HUES48 (cell line): Measurements from ENCODE around the gene HOGA1.
"Not testable (repeated sequence)": the region's sequence is repeated elsewhere in the genome, so short reads cannot be mapped to it uniquely, and the experiment has no call there.

Source experiments
- H3K27ac ChIP-seq: one replicate; pipeline ENCODE4 v1.7.0; 2013; ENCODE audit warnings: low read depth, low read length, inconsistent platforms
- H3K27me3 ChIP-seq: 2 replicates; pipeline ENCODE4 v1.6.1; 2013; ENCODE audit warnings: mild to moderate bottlenecking, low read length; ENCODE audit not compliant: control insufficient read depth, insufficient read depth
- H3K36me3 ChIP-seq: 2 replicates; pipeline ENCODE4 v1.6.1; 2013; ENCODE audit warnings: low read length; ENCODE audit not compliant: control insufficient read depth, insufficient read depth
- H3K4me1 ChIP-seq: 2 replicates; pipeline ENCODE4 v1.6.1; 2013; ENCODE audit warnings: mild to moderate bottlenecking, low read length; ENCODE audit not compliant: control insufficient read depth, insufficient read depth
- H3K4me3 ChIP-seq: 2 replicates; pipeline ENCODE4 v1.5.1; 2013; ENCODE audit warnings: mild to moderate bottlenecking, low read depth, low read length
- H3K9ac ChIP-seq: 2 replicates; pipeline ENCODE4 v1.6.1; 2013; ENCODE audit warnings: mild to moderate bottlenecking, low read depth, low read length, moderate library complexity
- H3K9me3 ChIP-seq: 2 replicates; pipeline ENCODE4 v1.6.1; 2013; ENCODE audit warnings: low read length; ENCODE audit not compliant: control insufficient read depth, insufficient read depth

HOGA1 gene

DNA sequence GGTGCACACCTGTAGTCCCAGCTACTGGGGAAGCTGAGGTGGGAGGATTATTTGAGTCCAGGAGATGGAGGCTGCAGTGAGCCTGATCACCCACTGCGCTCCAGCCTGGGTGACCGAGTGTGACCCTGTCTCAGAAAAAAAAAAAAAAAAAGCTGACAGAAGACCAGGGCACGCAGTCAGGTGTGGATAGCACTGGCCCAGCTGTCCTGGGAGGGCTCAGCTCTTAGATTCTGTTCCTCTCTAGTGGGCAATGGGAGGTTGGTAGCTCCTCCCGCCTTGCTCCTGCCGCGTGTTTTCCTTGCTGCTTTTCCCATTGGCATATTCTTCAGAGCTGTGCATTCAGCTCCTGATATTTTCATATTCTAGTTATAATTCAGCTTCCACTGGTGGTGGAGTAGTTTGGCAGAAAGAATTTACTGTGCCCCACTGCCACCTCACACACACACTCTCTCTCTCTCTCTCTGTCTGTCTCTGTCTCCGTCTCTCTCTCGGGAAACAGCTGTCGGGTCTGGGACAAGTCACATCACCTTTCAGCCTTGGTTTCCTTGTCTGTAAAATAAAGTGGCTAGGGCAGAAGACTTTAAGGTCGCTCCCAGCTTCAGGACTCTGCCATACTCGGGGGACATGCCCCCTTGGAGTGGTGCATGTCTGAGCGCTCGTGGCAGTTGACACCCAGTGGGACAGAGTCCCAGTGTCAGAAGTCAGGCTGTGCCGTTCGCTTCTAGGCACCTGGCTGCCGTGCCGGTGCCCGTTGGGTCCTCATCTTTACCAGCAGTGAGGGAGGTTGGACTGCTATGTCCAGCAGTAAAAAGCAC, 37.5 kb upstream of the HOGA1 start:
- no peaks in the 10 kb centered on the region for H3K36me3 ChIP-seq
- peaks cover 29% of the 10 kb centered on the region for H3K4me1 ChIP-seq
- H3K27ac ChIP-seq, result no peak overlapping the region
- H3K4me3 ChIP-seq, result no peak overlapping the region
- no peaks in the 10 kb centered on the region for H3K9me3 ChIP-seq
- H3K9ac ChIP-seq, result no peak overlapping the region
- H3K27me3 ChIP-seq, result no peaks in the 10 kb centered on the region

DNA sequence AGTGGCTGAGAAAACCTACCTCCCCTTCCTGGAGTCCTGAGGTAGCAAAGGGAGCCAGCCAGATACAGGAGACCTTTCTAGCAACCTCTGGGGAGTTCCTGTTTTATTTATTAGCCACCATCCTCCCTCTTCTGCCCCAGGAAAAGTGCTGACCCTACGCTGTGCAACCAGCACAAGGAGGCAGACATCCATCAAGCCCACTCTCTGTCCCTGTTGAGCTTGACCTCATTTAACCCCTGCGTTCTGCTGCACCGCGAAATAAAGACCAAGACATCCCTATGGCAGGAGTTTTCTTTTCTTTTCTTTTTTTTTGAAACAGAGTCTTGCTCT, 37.0 kb upstream of the HOGA1 start:
- H3K36me3 ChIP-seq, result no peaks in the 10 kb centered on the region
- no peaks in the 10 kb centered on the region for H3K9me3 ChIP-seq
- H3K27me3 ChIP-seq, result no peaks in the 10 kb centered on the region
- no peak overlapping the region for H3K4me3 ChIP-seq
- H3K27ac ChIP-seq, result no peak overlapping the region
- H3K9ac ChIP-seq, result no peak overlapping the region
- H3K4me1 ChIP-seq, result peaks cover 24% of the 10 kb centered on the region

DNA sequence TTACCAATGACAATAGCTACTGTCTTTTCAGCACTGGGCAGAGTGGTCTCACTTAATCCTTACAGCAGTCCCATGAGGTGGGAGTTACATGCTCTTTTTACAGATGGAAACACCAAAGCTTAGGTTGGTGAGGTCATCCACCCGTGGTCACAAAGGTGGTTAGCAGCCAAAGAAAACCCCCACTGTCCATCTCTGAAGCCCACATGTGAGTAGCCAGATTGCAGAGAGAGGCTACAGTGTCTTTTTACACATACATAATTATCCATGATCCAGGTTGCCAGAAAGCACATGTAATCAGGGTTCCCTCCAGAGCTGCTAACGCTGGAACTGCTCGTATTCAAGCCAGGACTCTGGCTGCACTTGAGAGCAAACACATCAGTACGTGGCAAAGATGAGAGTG, 36.2 kb upstream of the HOGA1 start:
- Histone ChIP-seq H3K27me3 (no peaks in the 10 kb centered on the region), H3K27ac (no peak overlapping the region), H3K9me3 (no peaks in the 10 kb centered on the region), H3K4me3 (no peak overlapping the region), H3K4me1 (peaks cover 21% of the 10 kb centered on the region), H3K9ac (no peak overlapping the region), H3K36me3 (no peaks in the 10 kb centered on the region)

DNA sequence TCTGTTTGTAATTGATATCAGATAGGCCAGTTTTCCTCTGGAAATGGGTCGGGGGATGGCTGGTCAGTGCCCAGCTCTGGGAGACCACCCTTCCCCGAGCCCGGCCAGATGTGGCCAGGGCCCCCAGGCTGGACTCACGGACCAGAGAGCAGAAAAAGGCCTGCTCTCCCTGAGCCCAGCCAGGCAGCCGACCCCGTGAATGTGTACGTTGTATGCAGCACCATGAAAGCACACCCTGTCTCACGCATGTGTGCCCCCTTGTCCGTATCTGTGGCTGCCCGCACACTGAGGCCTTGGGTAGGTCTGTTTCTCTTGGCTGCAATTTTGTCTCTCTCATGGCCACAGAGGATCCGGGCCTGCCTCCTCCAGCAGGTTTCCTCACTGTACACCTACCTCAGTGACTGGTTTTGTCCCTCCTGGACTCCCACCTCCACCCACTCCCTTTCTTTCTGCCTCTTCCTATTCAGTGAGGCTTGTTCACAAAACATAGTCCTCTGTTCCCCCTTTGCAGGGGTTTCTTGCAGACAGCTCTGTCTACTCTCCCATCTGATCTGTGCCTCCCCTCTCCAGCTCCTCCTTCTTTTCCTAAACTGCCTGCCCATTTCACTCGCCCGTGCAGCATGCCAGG, 35.2 kb upstream of the HOGA1 start:
- Histone ChIP-seq H3K4me1 (peaks cover 23% of the 10 kb centered on the region), H3K36me3 (no peaks in the 10 kb centered on the region), H3K27me3 (no peaks in the 10 kb centered on the region), H3K9me3 (no peaks in the 10 kb centered on the region), H3K9ac (no peak overlapping the region), H3K27ac (no peak overlapping the region), H3K4me3 (no peak overlapping the region)

DNA sequence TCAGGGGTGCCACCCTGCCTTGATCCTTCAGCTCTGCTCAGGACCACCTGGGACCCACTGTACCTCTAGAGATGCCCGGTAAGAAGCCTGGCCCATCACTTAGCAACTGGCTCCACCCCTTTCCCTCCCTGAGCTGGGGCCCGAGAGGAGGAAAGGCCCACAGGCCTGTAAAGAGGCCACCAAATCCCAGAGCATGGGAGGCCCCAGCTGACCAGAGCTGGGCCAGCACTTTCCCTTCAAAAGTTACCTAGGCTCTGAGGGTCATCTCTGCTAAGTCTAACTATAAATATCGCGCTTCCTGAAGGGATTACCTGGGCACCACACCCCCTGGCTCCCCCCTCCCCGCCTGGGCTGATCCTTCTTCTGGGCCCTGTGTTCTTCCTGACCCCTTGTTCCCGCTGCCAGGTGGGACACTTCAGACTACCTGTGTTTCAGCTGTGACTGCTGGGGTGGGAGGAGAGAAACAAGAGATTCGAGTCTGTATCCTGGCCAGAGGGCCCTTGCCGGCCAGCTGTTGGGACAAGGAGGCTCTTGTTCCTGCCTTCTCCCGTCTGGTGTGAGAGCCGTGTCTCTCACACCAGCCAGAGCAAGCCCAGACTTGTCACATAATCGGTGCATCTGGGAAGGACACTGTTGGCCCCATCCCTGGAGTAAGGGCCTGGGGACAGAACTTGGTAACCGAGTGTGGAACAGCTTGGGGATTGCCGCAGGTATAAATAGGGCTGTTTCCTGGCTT, 34.4 kb upstream of the HOGA1 start:
- Histone ChIP-seq H3K9ac (no peak overlapping the region), H3K27ac (peak overlapping the region; percentile 71), H3K4me1 (peaks cover 27% of the 10 kb centered on the region), H3K27me3 (no peaks in the 10 kb centered on the region), H3K36me3 (no peaks in the 10 kb centered on the region), H3K9me3 (no peaks in the 10 kb centered on the region), H3K4me3 (no peak overlapping the region)

DNA sequence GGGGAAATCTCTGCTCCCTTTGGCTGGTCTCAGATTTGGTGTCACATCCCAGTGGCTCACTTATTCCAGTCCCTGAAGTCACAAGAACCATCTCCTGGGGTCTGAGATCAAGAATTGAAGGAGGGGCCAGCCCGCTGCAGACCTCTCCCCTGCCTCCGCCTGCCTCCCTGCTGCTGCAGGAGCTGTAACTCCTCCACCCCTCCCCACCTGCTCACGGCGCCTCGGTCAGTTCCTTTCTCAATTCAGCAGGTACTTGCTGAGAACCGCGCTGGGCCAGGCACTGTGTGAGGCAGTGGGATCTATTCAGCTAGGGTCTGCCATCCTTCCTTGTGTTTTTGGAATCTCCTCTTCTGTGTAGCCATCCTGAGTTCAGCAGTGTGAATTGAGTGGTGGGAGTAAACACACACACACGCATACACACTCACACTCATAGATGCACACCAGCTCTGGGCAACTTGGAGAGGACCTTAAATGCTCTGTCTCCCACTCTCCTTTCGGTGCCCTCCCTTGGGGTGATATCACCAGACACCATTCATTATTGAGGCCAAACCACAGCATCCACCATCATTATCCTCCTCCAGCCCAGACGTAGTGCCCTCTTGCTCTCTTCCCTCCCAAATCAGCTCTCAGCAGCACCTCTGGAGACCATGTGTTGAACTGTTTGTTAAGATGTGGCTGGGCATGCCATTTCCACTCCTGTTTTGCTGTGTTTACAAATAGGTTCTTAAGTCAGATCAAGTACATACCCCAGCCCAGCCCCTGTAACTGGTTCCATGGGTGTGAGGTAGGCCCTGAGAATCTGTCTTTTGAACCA, 33.6 kb upstream of the HOGA1 start:
- Histone ChIP-seq H3K4me1 (peaks cover 27% of the 10 kb centered on the region), H3K36me3 (no peaks in the 10 kb centered on the region), H3K9ac (no peak overlapping the region), H3K27ac (peak overlapping the region; percentile 71), H3K27me3 (no peaks in the 10 kb centered on the region), H3K4me3 (no peak overlapping the region), H3K9me3 (no peaks in the 10 kb centered on the region)

DNA sequence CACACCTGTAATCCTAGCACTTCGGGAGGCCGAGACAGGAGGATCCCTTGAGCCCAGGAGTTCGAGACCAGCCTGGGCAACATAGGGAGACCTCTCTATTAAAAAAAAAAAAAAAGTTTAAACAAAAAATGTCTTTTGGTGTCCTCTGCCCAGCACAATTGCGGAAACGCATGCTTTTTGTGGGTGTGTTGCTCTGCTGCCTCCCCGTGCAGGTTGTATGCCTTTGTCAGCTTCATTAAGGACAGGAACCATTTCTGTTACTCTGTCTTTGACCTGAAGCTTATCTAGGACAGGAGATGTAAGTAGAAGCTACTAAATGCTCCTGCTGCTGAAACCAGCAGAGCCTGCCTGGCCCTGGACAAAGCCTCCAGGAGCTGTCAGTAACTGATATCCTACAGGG, 32.9 kb upstream of the HOGA1 start:
- Histone ChIP-seq H3K4me1 (peaks cover 27% of the 10 kb centered on the region), H3K9ac (no peak overlapping the region), H3K27me3 (no peaks in the 10 kb centered on the region), H3K9me3 (no peaks in the 10 kb centered on the region), H3K36me3 (no peaks in the 10 kb centered on the region), H3K27ac (no peak overlapping the region), H3K4me3 (no peak overlapping the region)

DNA sequence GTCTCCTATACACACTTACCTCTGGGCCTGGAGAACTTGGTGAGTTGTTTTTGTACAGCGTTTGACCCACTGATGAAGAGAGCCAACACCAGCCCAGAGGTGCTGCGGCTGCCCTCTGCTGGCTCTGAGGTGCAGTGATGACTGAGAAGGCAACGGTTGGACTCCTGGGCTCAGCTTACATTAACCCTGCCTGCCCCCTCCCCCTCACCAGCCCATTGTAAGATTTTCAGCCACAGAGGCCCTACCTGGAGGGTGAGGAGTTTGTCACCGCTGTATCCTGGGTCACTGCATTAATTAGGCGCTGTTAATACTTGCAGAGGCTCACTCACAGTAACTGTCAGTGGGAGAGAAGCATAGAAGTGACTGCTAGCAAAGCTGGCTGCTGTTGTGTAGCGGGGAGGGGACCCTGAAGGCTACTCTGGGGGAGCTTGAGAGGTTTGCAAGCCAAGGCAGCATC, 30.6 kb upstream of the HOGA1 start:
- no peak overlapping the region for H3K9ac ChIP-seq

DNA sequence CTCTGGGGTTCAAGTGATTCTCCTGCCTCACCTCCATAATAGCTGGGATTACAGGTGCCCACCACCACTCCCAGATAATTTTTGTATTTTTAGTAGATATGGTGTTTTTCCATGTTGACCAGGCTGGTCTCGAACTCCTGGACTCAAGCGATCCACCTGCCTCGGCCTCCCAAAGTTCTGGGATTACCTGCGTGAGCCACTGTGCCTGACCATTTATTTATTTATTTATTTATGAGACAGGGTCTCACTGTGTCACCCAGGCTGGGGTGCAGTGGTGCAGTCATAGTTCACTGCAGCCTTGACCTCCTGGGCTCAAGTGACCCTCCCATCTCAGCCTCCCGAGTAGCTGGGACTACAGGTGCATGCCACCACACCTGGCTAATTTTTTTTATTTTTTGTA, 29.9 kb upstream of the HOGA1 start:
- H3K9me3 ChIP-seq, H3K36me3 ChIP-seq, H3K4me3 ChIP-seq, H3K9ac ChIP-seq, H3K27ac ChIP-seq, H3K27me3 ChIP-seq: not testable (repeated sequence)
- peaks cover 24% of the 10 kb centered on the region for H3K4me1 ChIP-seq

More for the DNA sequence above, 30.6 kb upstream of the HOGA1 start:
- H3K9me3 ChIP-seq, result no peaks in the 10 kb centered on the region
- H3K27me3 ChIP-seq, result no peaks in the 10 kb centered on the region
- peaks cover 24% of the 10 kb centered on the region for H3K4me1 ChIP-seq
- peak overlapping the region; percentile 60 for H3K27ac ChIP-seq
- H3K4me3 ChIP-seq, result peak overlapping the region; percentile 37
- no peaks in the 10 kb centered on the region for H3K36me3 ChIP-seq

DNA sequence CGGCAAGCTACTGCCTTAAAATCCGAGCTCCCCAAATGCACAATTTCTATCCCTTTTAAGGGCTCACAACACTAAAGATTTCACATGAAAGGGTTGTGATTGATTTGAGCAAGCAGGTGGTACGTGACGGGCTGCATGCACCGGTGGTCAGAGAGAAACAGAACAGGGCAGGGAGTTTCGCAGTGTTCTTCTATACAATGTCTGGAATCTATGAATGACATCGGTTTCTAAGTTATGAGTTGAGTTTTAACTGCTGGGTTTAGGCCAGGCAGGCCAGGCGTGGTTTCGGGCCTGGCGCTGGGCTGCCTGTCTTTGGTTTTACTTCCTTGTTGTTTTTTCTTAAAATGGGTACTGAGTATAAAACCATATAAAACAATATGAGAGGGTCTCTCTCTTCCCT, 28.6 kb upstream of the HOGA1 start:
- H3K4me1 ChIP-seq, result peaks cover 14% of the 10 kb centered on the region
- not testable (repeated sequence) for H3K4me3 ChIP-seq, H3K27ac ChIP-seq, H3K9me3 ChIP-seq, H3K27me3 ChIP-seq, H3K36me3 ChIP-seq, H3K9ac ChIP-seq
